Panc1 (cell line): ENCODE results near the gene SNCG. TPM values are rescaled to one million over a fixed set of nuclear protein-coding genes. Genes with fewer than 3 reads are reported as not detected.

Source experiments
- ATAC-seq: fragments of 200-7000 bp; cut with Tn5 transposase; 2 replicates; pipeline ENCODE4 v1.9.1; 2020; ENCODE audit warnings: mild to moderate bottlenecking, moderate library complexity
- BruUV-seq: library from RNA; stranded (reverse); fragments of 400-500 nt; replicated peaks from 2 replicates; lab custom pipeline; 2021; lab: Mats Ljungman, UMichigan
- CTCF ChIA-PET: fragments of 300-600 bp; sonication (Branson Sonifier 250); formaldehyde crosslinking; loops from one replicate; lab custom pipeline; 2022; ENCODE audit warnings: antibody characterized with exemption; lab: Charles Lee
- POLR2A ChIA-PET: fragments of 300-600 bp; sonication (Branson Sonifier 250); formaldehyde crosslinking; loops from one replicate; lab custom pipeline; 2022; ENCODE audit warnings: antibody characterized with exemption; lab: Charles Lee
- DNase-seq: peaks from one replicate; pipeline ENCODE4 v3.0.0-alpha.2; 2010; ENCODE audit warnings: low read depth, low spot score
- H3K27ac ChIP-seq: 2 replicates; pipeline ENCODE4 v1.5.1; 2011; ENCODE audit warnings: mild to moderate bottlenecking, low read length, inconsistent platforms
- H3K27me3 ChIP-seq: fragments of 200-500 bp; sonication (Bioruptor generic); 2 replicates; pipeline ENCODE4 v1.6.0; 2014; ENCODE audit warnings: low read length, inconsistent platforms; ENCODE audit not compliant: control insufficient read depth, insufficient read depth
- H3K36me3 ChIP-seq: fragments of 200-500 bp; sonication (Bioruptor generic); 2 replicates; pipeline ENCODE4 v1.5.1; 2014; ENCODE audit warnings: inconsistent platforms, mild to moderate bottlenecking, low read length, moderate library complexity; ENCODE audit not compliant: control insufficient read depth, insufficient read depth
- H3K4me1 ChIP-seq: 2 replicates; pipeline ENCODE4 v1.5.1; 2011; ENCODE audit warnings: inconsistent platforms, mild to moderate bottlenecking, low read length, moderate library complexity; ENCODE audit not compliant: control insufficient read depth, insufficient read depth
- H3K4me3 ChIP-seq, 2 experiments: 2 replicates each; pipeline ENCODE4 v1.5.1; 2011 to 2012; ENCODE audit warnings: low read depth in 2 of 2, low read length in 2 of 2, mild to moderate bottlenecking in 2 of 2, inconsistent platforms in 1 of 2, moderate library complexity in 1 of 2
- H3K9me3 ChIP-seq: fragments of 200-500 bp; sonication (Bioruptor generic); 2 replicates; pipeline ENCODE4 v1.5.1; 2014; ENCODE audit warnings: low read depth, mild to moderate bottlenecking, inconsistent platforms, low read length, moderate library complexity; ENCODE audit not compliant: control insufficient read depth, insufficient read depth
- POLR2AphosphoS5 ChIP-seq: IDR thresholded peaks from 2 replicates; pipeline ENCODE4 v1.6.1; 2012; ENCODE audit warnings: mild to moderate bottlenecking, low read depth, low read length, moderate library complexity
- SIN3A ChIP-seq: IDR thresholded peaks from 2 replicates; pipeline ENCODE4 v1.6.1; 2012; ENCODE audit warnings: low read depth, mild to moderate bottlenecking, low read length, moderate library complexity, borderline replicate concordance; ENCODE audit not compliant: insufficient read depth
- TCF7L2 ChIP-seq: IDR thresholded peaks from 2 replicates; pipeline ENCODE4 v1.6.1; 2011; ENCODE audit warnings: mild to moderate bottlenecking, low read depth, low read length, inconsistent platforms
- in situ Hi-C: cut with HindIII; loops from 2 replicates; pipeline ENCODE4 v1.10.0; 2016; ENCODE audit warnings: low sequenced_read_pairs, low pct_unique_long_range_greater_than_20kb
- intact Hi-C: fragments of 100-400 bp; cut with micrococcal nuclease; formaldehyde crosslinking; loops from one replicate; pipeline ENCODE4 v1.10.0; 2022; ENCODE audit not compliant: unreplicated experiment
- total RNA-seq: library from RNA; stranded (reverse); gene quantifications from one replicate; pipeline ENCODE4 v1.2.1, GENCODE V29; 2021; ENCODE audit not compliant: unreplicated experiment
- TF ChIP-seq, protein P1 (sequence below), 2 experiments: IDR thresholded peaks; 2 replicates each; pipeline ENCODE4 v1.6.1; 2011 to 2012; ENCODE audit warnings: low read depth in 2 of 2, control low read depth in 1 of 2, low read length in 1 of 2, mild to moderate bottlenecking in 1 of 2, moderate library complexity in 1 of 2; ENCODE audit not compliant: insufficient read depth in 1 of 2
- TF ChIP-seq, protein P2 (sequence below): fragments of 450-650 bp; IDR thresholded peaks from 2 replicates; pipeline ENCODE4 v1.5.1; 2017; ENCODE audit warnings: mild to moderate bottlenecking

Gene SNCG
- total RNA-seq, 1 experiment from 2014 or later, result 5.2 TPM

DNA sequence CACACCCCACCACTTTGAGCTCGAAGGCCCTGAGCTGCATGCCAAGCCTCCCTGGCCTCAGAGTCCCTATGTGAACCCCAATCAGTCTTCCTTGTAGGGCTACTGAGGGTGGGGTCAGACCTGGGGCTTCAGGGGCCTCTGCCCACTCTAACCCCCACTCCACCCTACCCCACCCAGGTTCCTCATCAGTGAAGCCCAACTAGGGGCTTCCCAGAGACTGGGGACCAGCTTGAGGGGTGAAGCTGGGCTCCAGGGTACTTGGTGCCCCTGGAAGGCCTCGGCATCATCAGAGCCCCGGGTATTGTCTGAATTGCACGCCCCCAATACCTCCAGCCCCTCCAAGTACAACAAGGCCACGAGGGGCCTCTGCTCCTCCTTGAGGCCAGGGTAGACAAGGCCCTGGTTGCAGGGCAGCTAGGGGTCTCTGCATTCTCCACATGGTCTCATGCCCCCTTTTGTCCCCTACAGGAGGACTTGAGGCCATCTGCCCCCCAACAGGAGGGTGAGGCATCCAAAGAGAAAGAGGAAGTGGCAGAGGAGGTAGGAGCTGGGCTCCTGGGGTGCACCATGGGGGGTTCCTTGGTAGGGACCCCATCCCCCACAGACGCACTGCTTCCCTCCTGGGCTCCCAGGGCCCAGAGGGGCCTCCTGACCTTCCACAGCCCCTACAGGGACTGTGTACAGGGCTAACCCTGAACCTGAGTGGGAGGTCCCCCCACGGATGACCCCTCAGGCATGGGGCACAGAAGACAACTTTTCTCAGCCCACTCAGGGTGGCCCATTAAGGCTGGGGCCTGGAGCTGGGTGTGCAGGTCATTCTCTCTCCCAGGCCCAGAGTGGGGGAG lies 4.0 kb downstream of the SNCG start:
- no peaks in the 10 kb centered on the region for H3K9me3 ChIP-seq
- ATAC-seq (no peak), DNase-seq (no peak)
- ChIA-PET POLR2A (interaction anchor here (0.6 kb wide), 1 partner anchor 25 kb away, joined by 3 read pairs; no protein-coding TSS in a partner anchor), CTCF (no interaction called here)
- TF ChIP-seq, protein P1, sequence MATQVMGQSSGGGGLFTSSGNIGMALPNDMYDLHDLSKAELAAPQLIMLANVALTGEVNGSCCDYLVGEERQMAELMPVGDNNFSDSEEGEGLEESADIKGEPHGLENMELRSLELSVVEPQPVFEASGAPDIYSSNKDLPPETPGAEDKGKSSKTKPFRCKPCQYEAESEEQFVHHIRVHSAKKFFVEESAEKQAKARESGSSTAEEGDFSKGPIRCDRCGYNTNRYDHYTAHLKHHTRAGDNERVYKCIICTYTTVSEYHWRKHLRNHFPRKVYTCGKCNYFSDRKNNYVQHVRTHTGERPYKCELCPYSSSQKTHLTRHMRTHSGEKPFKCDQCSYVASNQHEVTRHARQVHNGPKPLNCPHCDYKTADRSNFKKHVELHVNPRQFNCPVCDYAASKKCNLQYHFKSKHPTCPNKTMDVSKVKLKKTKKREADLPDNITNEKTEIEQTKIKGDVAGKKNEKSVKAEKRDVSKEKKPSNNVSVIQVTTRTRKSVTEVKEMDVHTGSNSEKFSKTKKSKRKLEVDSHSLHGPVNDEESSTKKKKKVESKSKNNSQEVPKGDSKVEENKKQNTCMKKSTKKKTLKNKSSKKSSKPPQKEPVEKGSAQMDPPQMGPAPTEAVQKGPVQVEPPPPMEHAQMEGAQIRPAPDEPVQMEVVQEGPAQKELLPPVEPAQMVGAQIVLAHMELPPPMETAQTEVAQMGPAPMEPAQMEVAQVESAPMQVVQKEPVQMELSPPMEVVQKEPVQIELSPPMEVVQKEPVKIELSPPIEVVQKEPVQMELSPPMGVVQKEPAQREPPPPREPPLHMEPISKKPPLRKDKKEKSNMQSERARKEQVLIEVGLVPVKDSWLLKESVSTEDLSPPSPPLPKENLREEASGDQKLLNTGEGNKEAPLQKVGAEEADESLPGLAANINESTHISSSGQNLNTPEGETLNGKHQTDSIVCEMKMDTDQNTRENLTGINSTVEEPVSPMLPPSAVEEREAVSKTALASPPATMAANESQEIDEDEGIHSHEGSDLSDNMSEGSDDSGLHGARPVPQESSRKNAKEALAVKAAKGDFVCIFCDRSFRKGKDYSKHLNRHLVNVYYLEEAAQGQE (IDR thresholded peaks at IDR 0.05; ENCODE audit: insufficient read depth in 1 of 2, low read depth in 2 of 2, low read length in 1 of 2), result no peak
- TF ChIP-seq SIN3A (no peak), TCF7L2 (no peak), POLR2AphosphoS5 (no peak)
- TF ChIP-seq, protein P2, sequence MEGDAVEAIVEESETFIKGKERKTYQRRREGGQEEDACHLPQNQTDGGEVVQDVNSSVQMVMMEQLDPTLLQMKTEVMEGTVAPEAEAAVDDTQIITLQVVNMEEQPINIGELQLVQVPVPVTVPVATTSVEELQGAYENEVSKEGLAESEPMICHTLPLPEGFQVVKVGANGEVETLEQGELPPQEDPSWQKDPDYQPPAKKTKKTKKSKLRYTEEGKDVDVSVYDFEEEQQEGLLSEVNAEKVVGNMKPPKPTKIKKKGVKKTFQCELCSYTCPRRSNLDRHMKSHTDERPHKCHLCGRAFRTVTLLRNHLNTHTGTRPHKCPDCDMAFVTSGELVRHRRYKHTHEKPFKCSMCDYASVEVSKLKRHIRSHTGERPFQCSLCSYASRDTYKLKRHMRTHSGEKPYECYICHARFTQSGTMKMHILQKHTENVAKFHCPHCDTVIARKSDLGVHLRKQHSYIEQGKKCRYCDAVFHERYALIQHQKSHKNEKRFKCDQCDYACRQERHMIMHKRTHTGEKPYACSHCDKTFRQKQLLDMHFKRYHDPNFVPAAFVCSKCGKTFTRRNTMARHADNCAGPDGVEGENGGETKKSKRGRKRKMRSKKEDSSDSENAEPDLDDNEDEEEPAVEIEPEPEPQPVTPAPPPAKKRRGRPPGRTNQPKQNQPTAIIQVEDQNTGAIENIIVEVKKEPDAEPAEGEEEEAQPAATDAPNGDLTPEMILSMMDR, result no peak
- in situ Hi-C loops, result no loop called here
- BruUV-seq, result no TSS peak
- H3K27me3 ChIP-seq, result no peaks in the 10 kb centered on the region
- H3K27ac ChIP-seq, result no peak overlapping the region
- H3K4me1 ChIP-seq, result peaks cover 45% of the 10 kb centered on the region
- H3K4me3 ChIP-seq, result no peak overlapping the region
- intact Hi-C loops, result no loop called here
- no peaks in the 10 kb centered on the region for H3K36me3 ChIP-seq

DNA sequence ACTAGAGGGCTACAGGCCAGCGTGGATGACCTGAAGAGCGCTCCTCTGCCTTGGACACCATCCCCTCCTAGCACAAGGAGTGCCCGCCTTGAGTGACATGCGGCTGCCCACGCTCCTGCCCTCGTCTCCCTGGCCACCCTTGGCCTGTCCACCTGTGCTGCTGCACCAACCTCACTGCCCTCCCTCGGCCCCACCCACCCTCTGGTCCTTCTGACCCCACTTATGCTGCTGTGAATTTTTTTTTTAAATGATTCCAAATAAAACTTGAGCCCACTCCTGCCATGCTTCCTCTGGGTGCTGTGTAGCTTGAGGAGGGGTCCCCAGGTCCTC lies 4.5 kb downstream of the SNCG start:
- Histone ChIP-seq H3K27ac (no peak overlapping the region), H3K9me3 (no peaks in the 10 kb centered on the region), H3K27me3 (no peaks in the 10 kb centered on the region), H3K36me3 (no peaks in the 10 kb centered on the region), H3K4me1 (peaks cover 46% of the 10 kb centered on the region), H3K4me3 (no peak overlapping the region)
- in situ Hi-C loops (no loop called here), intact Hi-C loops (no loop called here)
- CTCF ChIA-PET, result no interaction called here
- DNase-seq, result no peak
- no TSS peak for BruUV-seq
- POLR2A ChIA-PET, result no interaction called here
- ATAC-seq, result no peak
- TF ChIP-seq TCF7L2, result no peak
- TF ChIP-seq, protein P1 (IDR thresholded peaks at IDR 0.05; ENCODE audit: insufficient read depth in 1 of 2, low read depth in 2 of 2, low read length in 1 of 2), result no peak
- TF ChIP-seq SIN3A, result no peak
- TF ChIP-seq, protein P2, result no peak
- TF ChIP-seq POLR2AphosphoS5, result no peak
